ENCODE results near the gene CNOT1.
A peak's percentile ranks its signal among the peaks of the same experiment; 100 is the strongest.

The CNOT1 gene

GRCh38 chr16:58487566-58488351 lies 141.9 kb downstream of the CNOT1 start:
- no peak overlapping the region for H3K4me3 ChIP-seq (ENCODE audit: low read depth, low read length)
- peak; percentile 82 for DNase-seq (ENCODE audit: low read depth)
- TF ChIP-seq, protein P1, sequence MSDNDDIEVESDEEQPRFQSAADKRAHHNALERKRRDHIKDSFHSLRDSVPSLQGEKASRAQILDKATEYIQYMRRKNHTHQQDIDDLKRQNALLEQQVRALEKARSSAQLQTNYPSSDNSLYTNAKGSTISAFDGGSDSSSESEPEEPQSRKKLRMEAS (IDR thresholded peaks at IDR 0.05; ENCODE audit: low read depth, low read length): peak; percentile 94
- TF ChIP-seq CTCF (IDR thresholded peaks at IDR 0.05; ENCODE audit: low read depth, low read length) (peak; percentile 75), MYC (IDR thresholded peaks at IDR 0.05; ENCODE audit: low read depth, low read length) (peak; percentile 77), POLR2A (IDR thresholded peaks at IDR 0.05; ENCODE audit: extremely low read depth, insufficient read length) (no peak)

DNA sequence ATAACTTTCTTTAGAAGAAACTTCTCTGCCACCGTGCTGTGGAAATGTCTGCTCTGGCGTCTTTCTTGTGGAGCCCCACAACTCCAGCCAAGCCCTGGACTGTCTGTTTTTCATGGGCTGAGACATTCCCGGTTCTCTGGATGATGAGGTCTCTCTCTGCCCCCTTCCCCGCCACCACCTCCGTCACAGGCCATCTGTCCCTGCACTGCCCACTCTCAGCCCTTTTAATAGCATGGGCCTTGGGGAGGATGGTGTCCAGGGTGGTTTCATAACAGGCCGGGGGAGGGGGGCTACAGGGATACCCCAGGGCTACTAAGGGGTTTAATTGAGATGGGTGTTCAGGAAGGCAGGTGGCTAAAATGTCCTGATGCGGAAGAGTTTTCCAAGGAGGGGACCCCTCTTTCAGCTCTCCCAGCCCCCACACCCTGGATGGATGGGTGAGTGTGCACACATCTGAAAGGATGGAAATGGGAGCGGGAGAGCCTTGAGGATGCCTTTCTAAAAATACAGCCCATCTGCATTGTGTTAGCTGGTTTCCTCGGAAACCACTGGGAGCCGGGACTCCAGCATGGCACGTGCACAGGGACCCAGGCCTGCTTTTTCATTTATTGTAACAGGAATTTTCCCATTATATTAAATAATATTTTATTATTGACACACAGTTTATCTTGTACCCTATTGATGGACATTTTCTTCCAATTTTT lies 144.3 kb downstream of the CNOT1 start:
- TF ChIP-seq MYC (IDR thresholded peaks at IDR 0.05; ENCODE audit: low read depth, low read length) (no peak), POLR2A (IDR thresholded peaks at IDR 0.05; ENCODE audit: extremely low read depth, insufficient read length) (no peak), CTCF (IDR thresholded peaks at IDR 0.05; ENCODE audit: low read depth, low read length) (no peak)
- TF ChIP-seq, protein P1 (IDR thresholded peaks at IDR 0.05; ENCODE audit: low read depth, low read length): no peak
- DNase-seq (ENCODE audit: low read depth): no peak
- no peak overlapping the region for H3K4me3 ChIP-seq (ENCODE audit: low read depth, low read length)

DNA sequence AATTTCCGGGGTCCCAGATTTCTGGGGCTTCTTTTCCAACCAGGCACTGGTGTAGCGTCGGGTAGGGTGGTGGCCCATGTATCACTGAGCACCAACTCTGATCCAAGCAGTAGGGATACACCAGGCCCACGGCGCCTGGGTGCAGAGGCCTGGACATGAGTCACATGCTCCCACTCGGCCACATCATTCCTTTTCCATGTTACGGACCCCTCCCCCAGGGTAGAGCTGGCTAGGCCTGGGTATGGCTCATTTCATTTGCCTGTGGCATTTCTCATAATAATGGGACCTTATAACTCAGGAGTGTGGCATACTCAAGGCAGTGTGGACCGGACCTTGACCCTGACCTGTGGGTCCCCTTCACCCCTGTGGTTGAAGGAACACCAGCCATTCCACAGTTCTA lies 147.7 kb downstream of the CNOT1 start:
- DNase-seq (ENCODE audit: low read depth): no peak
- H3K4me3 ChIP-seq (ENCODE audit: low read depth, low read length): no peak overlapping the region
- TF ChIP-seq CTCF (IDR thresholded peaks at IDR 0.05; ENCODE audit: low read depth, low read length) (no peak), MYC (IDR thresholded peaks at IDR 0.05; ENCODE audit: low read depth, low read length) (no peak), POLR2A (IDR thresholded peaks at IDR 0.05; ENCODE audit: extremely low read depth, insufficient read length) (no peak)
- TF ChIP-seq, protein P1 (IDR thresholded peaks at IDR 0.05; ENCODE audit: low read depth, low read length): no peak

DNA sequence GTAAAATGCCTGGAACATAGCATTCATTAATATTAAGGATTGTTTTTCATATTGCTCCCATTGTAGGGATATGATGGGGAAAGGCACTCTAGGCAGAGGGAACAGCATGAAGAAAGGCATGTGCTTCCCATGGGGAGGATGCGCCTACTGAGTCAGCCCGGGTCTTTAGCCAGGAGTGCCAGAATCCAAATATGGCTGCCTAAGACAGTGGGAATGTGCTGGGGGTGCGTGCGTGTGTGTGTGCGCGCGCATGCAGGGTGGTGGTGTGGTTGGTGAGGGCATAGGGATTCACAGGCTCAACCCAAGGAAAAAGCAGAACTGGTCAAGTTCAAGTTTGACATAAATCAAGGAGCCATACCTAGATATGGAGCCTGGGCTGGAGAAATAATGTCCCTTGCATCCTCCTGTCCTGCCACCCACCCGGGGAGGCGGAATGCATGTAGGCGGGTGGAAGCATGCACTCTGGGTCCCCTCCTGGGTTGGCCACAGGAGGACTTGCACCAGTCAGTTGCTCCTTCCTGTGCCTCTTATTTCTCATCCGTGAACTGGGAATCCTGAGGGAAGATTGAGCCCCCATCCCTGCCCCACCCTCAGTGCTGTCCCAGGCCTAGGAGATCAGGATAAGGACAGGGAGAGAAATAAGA lies 148.3 kb downstream of the CNOT1 start:
- no peak overlapping the region for H3K4me3 ChIP-seq (ENCODE audit: low read depth, low read length)
- TF ChIP-seq POLR2A (IDR thresholded peaks at IDR 0.05; ENCODE audit: extremely low read depth, insufficient read length) (no peak), MYC (IDR thresholded peaks at IDR 0.05; ENCODE audit: low read depth, low read length) (no peak), CTCF (IDR thresholded peaks at IDR 0.05; ENCODE audit: low read depth, low read length) (no peak)
- TF ChIP-seq, protein P1 (IDR thresholded peaks at IDR 0.05; ENCODE audit: low read depth, low read length): no peak
- no peak for DNase-seq (ENCODE audit: low read depth)

- no peak for TF ChIP-seq CTCF (IDR thresholded peaks at IDR 0.05; ENCODE audit: low read depth, low read length)
- TF ChIP-seq POLR2A (IDR thresholded peaks at IDR 0.05; ENCODE audit: extremely low read depth, insufficient read length): no peak
- TF ChIP-seq MYC (IDR thresholded peaks at IDR 0.05; ENCODE audit: low read depth, low read length): no peak
- TF ChIP-seq, protein P1 (IDR thresholded peaks at IDR 0.05; ENCODE audit: low read depth, low read length): no peak
- no peak for DNase-seq (ENCODE audit: low read depth)
- no peak overlapping the region for H3K4me3 ChIP-seq (ENCODE audit: low read depth, low read length)
These were observed 151.2 kb downstream of the CNOT1 start for GRCh38 chr16:58478427-58478826.

Measured in NB4 (cell line).